Measurements from ENCODE around the gene VENTX. TPM values are rescaled to one million over a fixed set of nuclear protein-coding genes. Genes with fewer than 3 reads are reported as not detected.

VENTX gene
- polyA plus RNA-seq, 3 donors, result 0.28 to 0.80 (median 0.56) TPM

DNA sequence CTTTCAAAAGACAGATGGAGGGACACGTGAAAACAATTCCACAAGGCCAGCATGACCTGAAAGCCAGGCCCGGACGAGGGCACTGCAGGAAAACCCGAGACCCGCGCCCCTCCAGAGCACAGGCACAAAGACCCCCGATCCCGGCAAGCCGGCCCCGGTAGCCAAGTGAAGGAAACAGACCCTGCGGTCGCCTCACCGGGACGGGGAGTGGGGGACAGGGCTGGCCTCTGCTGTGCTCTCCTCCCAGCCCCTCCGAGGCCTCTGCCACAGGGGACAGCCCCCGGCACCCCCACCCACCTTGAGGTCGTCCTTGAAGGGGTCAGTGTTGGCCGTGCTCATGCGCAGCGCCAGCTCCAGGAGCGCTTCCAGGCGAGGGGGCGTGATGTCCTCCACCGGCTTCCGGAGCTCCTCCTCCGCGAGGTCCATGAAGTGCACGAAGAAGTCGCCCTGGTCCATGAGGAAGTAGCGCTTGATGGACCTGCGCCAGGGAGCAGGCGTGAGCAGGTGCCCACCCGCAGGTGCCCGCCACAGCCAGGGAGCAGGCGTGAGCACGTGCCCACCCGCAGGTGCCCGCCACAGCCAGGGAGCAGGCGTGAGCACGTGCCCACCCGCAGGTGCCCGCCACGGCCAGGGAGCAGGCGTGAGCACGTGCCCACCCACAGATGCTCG, 50.3 kb downstream of the VENTX start:
- WGBS, 3 donors, result 94 to 96% (median 95%) methylated on average over 41 to 46 of the region's 46 CpGs
- no peak overlapping the region for H3K27ac ChIP-seq (ENCODE audit: low read depth, low read length)

DNA sequence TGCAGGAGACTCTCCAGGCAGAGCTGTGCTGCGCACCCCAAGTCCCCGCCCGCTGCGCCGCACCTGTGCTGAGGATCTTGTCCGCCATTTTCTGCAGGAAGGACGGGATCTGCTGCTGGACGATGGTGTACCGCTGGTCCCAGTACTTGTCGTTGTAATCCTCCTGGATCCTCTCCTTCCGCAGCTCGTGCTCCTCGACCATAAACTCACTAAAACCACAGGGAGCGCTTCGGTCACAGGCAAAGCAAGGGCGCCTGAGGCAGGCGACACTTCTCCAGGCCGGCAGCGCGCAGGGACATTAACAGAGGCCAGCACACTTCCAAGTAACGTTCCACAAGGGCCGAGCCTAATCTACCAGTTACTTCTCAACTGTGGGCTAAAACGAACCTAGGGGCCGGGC, 52.1 kb downstream of the VENTX start:
- no peak overlapping the region for H3K27ac ChIP-seq (ENCODE audit: low read depth, low read length)
- WGBS, 3 donors, result 94 to 96% (median 96%) methylated on average over 24 of the region's 24 CpGs

Other genes starting within 250 kb of the VENTX start
- under 1 TPM in 2 of 3 donors, not detected in 1; 0.07 to 0.17 TPM for gene ADGRA1, start 149.9 kb upstream of the VENTX start, polyA plus RNA-seq
- gene KNDC1, start 77.6 kb upstream of the VENTX start, polyA plus RNA-seq, result under 1 TPM; 0.13 to 0.34 (median 0.28) TPM
- gene UTF1, start 7.6 kb upstream of the VENTX start, polyA plus RNA-seq, result not detected
- 10 to 100 TPM in 1 of 3 donors, 1 to 10 TPM in 2; 2.3 to 14.1 (median 3.8) TPM for gene ADAM8, start 39.0 kb downstream of the VENTX start, polyA plus RNA-seq
- 10 to 100 TPM; 21.0 to 35.0 (median 26.8) TPM for gene TUBGCP2, start 71.0 kb downstream of the VENTX start, polyA plus RNA-seq
- gene ZNF511, start 71.1 kb downstream of the VENTX start, polyA plus RNA-seq, result 10 to 100 TPM; 19.8 to 43.9 (median 29.7) TPM
- under 1 TPM in 1 of 3 donors, not detected in 2; 0.95 TPM for gene CALY, start 99.0 kb downstream of the VENTX start, polyA plus RNA-seq
- gene PRAP1, start 109.5 kb downstream of the VENTX start, polyA plus RNA-seq, result under 1 TPM in 2 of 3 donors, not detected in 1; 0.09 to 0.16 TPM
- 10 to 100 TPM; 22.1 to 45.1 (median 23.3) TPM for gene FUOM, start 120.2 kb downstream of the VENTX start, polyA plus RNA-seq
- 100 to 1,000 TPM in 2 of 3 donors, 10 to 100 TPM in 1; 82.3 to 405 (median 199) TPM for gene ECHS1, start 135.5 kb downstream of the VENTX start, polyA plus RNA-seq
- 1 to 10 TPM; 4.5 to 5.7 (median 5.4) TPM for gene PAOX, start 141.4 kb downstream of the VENTX start, polyA plus RNA-seq
- 10 to 100 TPM; 33.9 to 40.2 (median 35.9) TPM for gene MTG1, start 156.3 kb downstream of the VENTX start, polyA plus RNA-seq
- gene SPRN, start 186.8 kb downstream of the VENTX start, polyA plus RNA-seq, result under 1 TPM; 0.11 to 0.18 (median 0.16) TPM
- 1 to 10 TPM in 1 of 3 donors, under 1 TPM in 2; 0.91 to 1.3 (median 0.93) TPM for gene SCART1, start 216.1 kb downstream of the VENTX start, polyA plus RNA-seq

Data from adipose tissue (tissue), 3 donors.